OCI-LY3 (cell line): ENCODE data around the gene FLVCR2.

ENCODE experiments used
- CTCF ChIP-seq: fragments of 200-600, 300-600 bp; sonication (generic); IDR thresholded peaks from 2 replicates; pipeline ENCODE4 v1.5.1; 2014; ENCODE audit warnings: antibody characterized with exemption, low read length, low read depth
- EZH2phosphoT487 ChIP-seq: fragments of 200-600 bp; shearing (Covaris generic); IDR thresholded peaks from 2 replicates; pipeline ENCODE4 v1.6.1; 2018; ENCODE audit warnings: antibody characterized with exemption, mixed run types, low read depth

GRCh38 chr14:75579882-75580281 lies 1.5 kb downstream of the FLVCR2 start:
- no peak for TF ChIP-seq CTCF
- TF ChIP-seq EZH2phosphoT487, result no peak
